ENCODE measurements around the gene SLC9A9. TPM values are rescaled to one million over a fixed set of nuclear protein-coding genes. Genes with fewer than 3 reads are reported as not detected.

SLC9A9 gene
- total RNA-seq, 3 donors from 2014 or later = 6.2 to 17.3 (median 7.8) TPM

GRCh38 chr3:143843587-143843986, 4.7 kb downstream of the SLC9A9 start:
- Histone ChIP-seq H3K27me3 (no peaks in the 10 kb centered on the region), H3K36me3 (no peaks in the 10 kb centered on the region), H3K27ac (no peak overlapping the region), H3K4me1 (peaks cover 0 to 3% of the 10 kb centered on the region in 2 donors), H3K9me3 (no peaks in the 10 kb centered on the region), H3K4me3 (no peak overlapping the region)
- DNase-seq (ENCODE audit: low spot score in 2 of 2) = no peak
- no peak for TF ChIP-seq POLR2A (IDR thresholded peaks at IDR 0.05)
- no peak for TF ChIP-seq CTCF (IDR thresholded peaks at IDR 0.05)
- intact Hi-C loops (cut with DNase I; ENCODE audit: low total_unique reads) = no loop called here

- intact Hi-C loops (cut with DNase I; ENCODE audit: low total_unique reads) = no loop called here
- DNase-seq (ENCODE audit: low spot score in 2 of 2) = no peak
- TF ChIP-seq CTCF (IDR thresholded peaks at IDR 0.05) = no peak
- TF ChIP-seq POLR2AphosphoS5 (IDR thresholded peaks at IDR 0.05) = no peak
- H3K27ac ChIP-seq = no peak overlapping the region
- H3K27me3 ChIP-seq = no peaks in the 10 kb centered on the region
- no peaks in the 10 kb centered on the region for H3K9me3 ChIP-seq
- H3K4me3 ChIP-seq = no peak overlapping the region
- H3K4me1 ChIP-seq = no peaks in the 10 kb centered on the region
- H3K36me3 ChIP-seq = no peaks in the 10 kb centered on the region
Observed at GRCh38 chr3:143840636-143841035, 7.6 kb downstream of the SLC9A9 start.

- DNase-seq (ENCODE audit: low spot score in 2 of 2) = no peak
- intact Hi-C loops (cut with DNase I; ENCODE audit: low total_unique reads) = no loop called here
- Histone ChIP-seq H3K36me3 (no peaks in the 10 kb centered on the region), H3K4me1 (no peaks in the 10 kb centered on the region), H3K4me3 (no peak overlapping the region), H3K9me3 (no peaks in the 10 kb centered on the region), H3K27ac (no peak overlapping the region), H3K27me3 (no peaks in the 10 kb centered on the region)
- TF ChIP-seq POLR2AphosphoS5 (IDR thresholded peaks at IDR 0.05) (no peak), POLR2A (IDR thresholded peaks at IDR 0.05) (no peak), CTCF (IDR thresholded peaks at IDR 0.05) (no peak)
Observed at GRCh38 chr3:143839980-143840379, 8.3 kb downstream of the SLC9A9 start.

GRCh38 chr3:143837076-143837475, 11.2 kb downstream of the SLC9A9 start:
- Histone ChIP-seq H3K9me3 (no peaks in the 10 kb centered on the region), H3K4me3 (no peak overlapping the region), H3K27me3 (no peaks in the 10 kb centered on the region), H3K36me3 (no peaks in the 10 kb centered on the region), H3K27ac (no peak overlapping the region), H3K4me1 (no peaks in the 10 kb centered on the region)
- no peak for DNase-seq (ENCODE audit: low spot score in 2 of 2)
- intact Hi-C loops (cut with DNase I; ENCODE audit: low total_unique reads) = no loop called here
- TF ChIP-seq CTCF (IDR thresholded peaks at IDR 0.05) (no peak), POLR2AphosphoS5 (IDR thresholded peaks at IDR 0.05) (no peak), POLR2A (IDR thresholded peaks at IDR 0.05) (no peak)

GRCh38 chr3:143835312-143835711, 13.0 kb downstream of the SLC9A9 start:
- no peak for DNase-seq (ENCODE audit: low spot score in 2 of 2)
- Histone ChIP-seq H3K27me3 (no peaks in the 10 kb centered on the region), H3K36me3 (no peaks in the 10 kb centered on the region), H3K4me3 (no peak overlapping the region), H3K27ac (no peak overlapping the region), H3K9me3 (no peaks in the 10 kb centered on the region), H3K4me1 (no peaks in the 10 kb centered on the region)
- TF ChIP-seq POLR2A (IDR thresholded peaks at IDR 0.05) (no peak), CTCF (IDR thresholded peaks at IDR 0.05) (no peak), POLR2AphosphoS5 (IDR thresholded peaks at IDR 0.05) (no peak)
- intact Hi-C loops (cut with DNase I; ENCODE audit: low total_unique reads) = no loop called here

Data from breast epithelium (tissue), 4 donors.